Right kidney (tissue), 1 donor: Measurements from ENCODE around the gene UBE2Q1.
"Not testable (repeated sequence)": the region's sequence is repeated elsewhere in the genome, so short reads cannot be mapped to it uniquely, and the experiment has no call there.

Source experiments
- DNase-seq: peaks from one replicate; pipeline ENCODE4 v3.0.0-alpha.2; 2016

Gene UBE2Q1

DNA sequence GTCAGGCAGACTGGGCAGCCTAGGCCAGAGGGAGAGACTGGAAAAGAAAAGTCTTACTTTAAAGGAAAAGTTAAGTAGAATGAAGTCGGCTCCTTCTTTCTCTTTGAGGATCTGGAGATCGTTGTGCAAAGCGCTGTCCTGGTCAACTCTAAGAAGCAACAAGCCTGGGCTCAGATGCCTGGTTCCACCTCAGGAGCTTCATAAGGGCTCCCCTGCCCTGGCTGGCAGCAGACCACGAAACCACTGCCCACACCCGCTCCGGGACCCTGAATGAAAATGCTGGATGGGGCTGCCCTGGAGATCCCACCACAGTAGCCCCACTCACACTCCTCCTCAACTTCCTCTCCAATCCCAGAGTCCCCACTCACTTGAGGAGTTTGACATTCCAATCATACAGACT, 6.4 kb downstream of the UBE2Q1 start:
- no peak for DNase-seq

GRCh38 chr1:154551474-154551873, 7.0 kb downstream of the UBE2Q1 start:
- DNase-seq: no peak

DNA sequence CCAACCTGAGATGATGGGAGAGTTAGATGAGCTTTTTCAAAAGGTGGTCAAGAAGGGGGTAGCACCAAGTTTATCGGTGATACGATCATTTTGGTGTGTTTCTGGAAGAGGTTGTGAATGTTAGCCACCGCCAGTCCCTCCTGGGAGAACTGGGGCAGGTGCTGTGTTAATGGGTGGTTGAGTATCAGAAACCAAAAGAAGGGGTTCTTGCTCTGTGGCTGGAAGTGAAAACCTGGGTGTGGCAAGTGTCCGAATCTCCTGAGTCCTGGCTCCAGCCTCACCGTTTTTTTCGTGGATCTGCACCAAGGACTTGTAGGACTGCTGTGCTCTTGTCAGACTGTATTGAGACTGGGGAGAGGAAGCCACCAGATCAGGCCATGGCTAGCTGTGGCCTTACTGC, 7.8 kb downstream of the UBE2Q1 start:
- no peak for DNase-seq

GRCh38 chr1:154550070-154550469, 8.4 kb downstream of the UBE2Q1 start:
- DNase-seq: no peak

- DNase-seq: no peak
These were observed 9.2 kb downstream of the UBE2Q1 start for GRCh38 chr1:154549202-154549770.

- DNase-seq: no peak
These were observed 10.4 kb downstream of the UBE2Q1 start for GRCh38 chr1:154548028-154548427.

GRCh38 chr1:154547105-154547732, 11.2 kb downstream of the UBE2Q1 start:
- no peak for DNase-seq

- no peak for DNase-seq
These were observed 12.0 kb downstream of the UBE2Q1 start for GRCh38 chr1:154546264-154547063.

GRCh38 chr1:154541231-154541630, 17.2 kb downstream of the UBE2Q1 start:
- no peak for DNase-seq

- DNase-seq: no peak
These were observed 18.7 kb downstream of the UBE2Q1 start for GRCh38 chr1:154539486-154540483.

- no peak for DNase-seq
These were observed 21.9 kb downstream of the UBE2Q1 start for GRCh38 chr1:154536570-154536969.

GRCh38 chr1:154533952-154534844, 24.3 kb downstream of the UBE2Q1 start:
- DNase-seq: no peak

DNA sequence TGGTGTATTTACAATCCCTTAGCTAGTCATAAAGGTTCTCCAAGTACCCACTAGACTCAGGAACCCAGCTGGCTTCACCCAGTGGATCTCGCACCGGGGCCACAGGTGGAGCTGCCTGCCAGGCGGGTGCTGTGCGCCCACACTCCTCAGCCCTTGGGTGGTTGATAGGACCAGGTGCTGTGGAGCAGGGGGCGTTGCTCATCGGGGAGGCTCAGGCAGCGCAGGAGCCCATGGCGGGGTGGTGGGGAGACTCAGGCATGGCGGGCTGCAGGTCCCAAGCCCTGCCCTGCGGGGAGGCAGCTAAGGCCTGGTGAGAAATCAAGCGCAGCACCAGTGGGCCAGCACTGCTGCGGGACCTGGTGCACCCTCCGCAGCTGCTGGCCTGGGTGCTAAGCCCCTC, 26.5 kb downstream of the UBE2Q1 start:
- not testable (repeated sequence) for DNase-seq

GRCh38 chr1:154529308-154529707, 29.2 kb downstream of the UBE2Q1 start:
- no peak for DNase-seq

- no peak for DNase-seq
These were observed 31.3 kb downstream of the UBE2Q1 start for GRCh38 chr1:154527192-154527591.

DNA sequence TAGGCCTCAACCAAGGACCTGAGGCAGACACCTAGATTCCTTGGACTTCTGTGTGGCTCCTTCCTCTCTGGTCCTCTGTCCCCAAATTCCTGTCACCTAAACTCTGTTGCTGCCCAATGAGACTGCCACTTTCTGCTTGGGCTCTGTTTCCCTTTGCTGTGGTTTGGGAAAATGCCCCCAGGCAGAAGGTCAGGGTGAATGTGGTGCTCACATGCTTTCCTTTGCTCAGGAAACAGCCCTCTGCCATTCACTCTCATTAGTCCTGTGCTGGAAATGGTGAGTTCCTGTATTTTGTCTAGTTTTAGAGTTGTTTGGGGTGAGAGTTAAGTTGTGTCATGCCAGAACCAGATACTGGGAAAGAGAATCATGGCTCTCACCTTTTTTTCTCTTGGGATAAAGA, 33.6 kb downstream of the UBE2Q1 start:
- no peak for DNase-seq

DNA sequence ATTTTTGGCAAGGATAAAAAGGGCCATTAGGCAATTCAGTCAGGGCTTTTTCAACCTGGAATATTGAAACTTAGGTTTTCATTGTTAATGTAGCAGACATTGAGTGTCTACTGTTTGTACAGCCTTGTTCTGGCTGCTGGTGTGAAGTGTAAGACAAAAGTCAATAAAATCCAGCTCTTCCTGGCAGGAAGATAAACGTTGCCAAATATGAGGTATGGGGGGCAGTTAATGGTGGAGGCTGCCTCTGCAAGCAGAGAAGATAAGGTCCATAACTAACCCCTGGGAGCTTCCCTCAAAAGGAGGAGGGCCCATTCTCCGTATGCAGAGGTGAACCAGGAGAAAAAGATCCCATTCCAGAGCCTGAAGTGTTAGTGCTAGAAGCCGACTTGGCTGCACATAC, 36.8 kb downstream of the UBE2Q1 start:
- no peak for DNase-seq

- DNase-seq: no peak
These were observed 38.1 kb downstream of the UBE2Q1 start for GRCh38 chr1:154520333-154520732.

- DNase-seq: no peak
These were observed 38.9 kb downstream of the UBE2Q1 start for GRCh38 chr1:154519591-154519991.

GRCh38 chr1:154517661-154518060, 40.8 kb downstream of the UBE2Q1 start:
- no peak for DNase-seq

DNA sequence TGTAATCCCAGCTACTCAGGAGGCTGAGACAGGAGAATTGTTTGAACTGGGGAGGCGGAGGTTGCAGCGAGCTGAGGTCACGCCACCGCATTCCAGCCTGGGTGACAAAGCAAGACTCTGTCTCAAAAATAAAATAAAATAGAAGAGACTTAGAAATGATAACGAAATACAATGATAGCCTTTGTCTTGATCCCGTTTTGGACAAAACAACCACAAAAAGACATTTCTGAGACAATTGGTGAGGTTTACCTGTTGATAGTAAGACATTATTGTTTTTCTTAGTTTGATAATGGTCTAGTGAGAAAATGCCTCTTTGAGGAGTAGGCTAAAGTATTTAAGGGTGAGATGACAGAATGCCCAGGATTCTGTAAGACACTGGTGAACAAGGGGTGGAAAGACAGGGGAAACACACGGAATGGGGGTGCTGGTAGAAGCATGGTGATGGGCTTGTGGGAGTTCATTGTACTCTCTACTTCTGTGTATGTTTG, 44.4 kb downstream of the UBE2Q1 start:
- no peak for DNase-seq
